T-helper 22 cell (primary cell): ENCODE results near the gene NQO1.
"Not testable (repeated sequence)": the region's sequence is repeated elsewhere in the genome, so short reads cannot be mapped to it uniquely, and the experiment has no call there.

Source experiments
- DNase-seq: peaks from one replicate; pipeline ENCODE4 v3.0.0-alpha.2; 2020; ENCODE audit warnings: low read depth

Gene NQO1

GRCh38 chr16:69741951-69742904, 15.9 kb upstream of the NQO1 start:
- DNase-seq: no peak

- DNase-seq: no peak
These were observed 15.2 kb upstream of the NQO1 start for GRCh38 chr16:69741519-69741918.

GRCh38 chr16:69732101-69732500, 5.7 kb upstream of the NQO1 start:
- DNase-seq: no peak

- not testable (repeated sequence) for DNase-seq
These were observed 4.9 kb upstream of the NQO1 start for GRCh38 chr16:69731280-69731679.

GRCh38 chr16:69729030-69729429, 2.7 kb upstream of the NQO1 start:
- DNase-seq: not testable (repeated sequence)

GRCh38 chr16:69727916-69728270, 1.5 kb upstream of the NQO1 start:
- DNase-seq: no peak

GRCh38 chr16:69725480-69726312, 664 bp downstream of the NQO1 start:
- no peak for DNase-seq

- no peak for DNase-seq
These were observed 1.3 kb downstream of the NQO1 start for GRCh38 chr16:69724981-69725479.

- no peak for DNase-seq
These were observed 1.9 kb downstream of the NQO1 start for GRCh38 chr16:69724414-69724873.

GRCh38 chr16:69721441-69721957, 4.9 kb downstream of the NQO1 start:
- DNase-seq: no peak

GRCh38 chr16:69720822-69721430, 5.4 kb downstream of the NQO1 start:
- DNase-seq: no peak

GRCh38 chr16:69718111-69718764, 8.1 kb downstream of the NQO1 start:
- no peak for DNase-seq

- no peak for DNase-seq
These were observed 9.3 kb downstream of the NQO1 start for GRCh38 chr16:69717066-69717465.

- no peak for DNase-seq
These were observed 13.3 kb downstream of the NQO1 start for GRCh38 chr16:69712914-69713581.

GRCh38 chr16:69712277-69712676, 14.1 kb downstream of the NQO1 start:
- no peak for DNase-seq

GRCh38 chr16:69711115-69711740, 15.1 kb downstream of the NQO1 start:
- no peak for DNase-seq

GRCh38 chr16:69709456-69710084, 16.8 kb downstream of the NQO1 start:
- DNase-seq: no peak

GRCh38 chr16:69707920-69708683, 18.3 kb downstream of the NQO1 start:
- no peak for DNase-seq

GRCh38 chr16:69706975-69707340, 19.4 kb downstream of the NQO1 start:
- DNase-seq: no peak
